HG02588 (cell line): ENCODE measurements around the gene RGS7.
"Not testable (repeated sequence)": the region's sequence is repeated elsewhere in the genome, so short reads cannot be mapped to it uniquely, and the experiment has no call there.

ENCODE experiments used
- ATAC-seq: cut with Tn5 transposase; IDR thresholded peaks from one replicate; pipeline ENCODE4 v1.9.1; 2021; ENCODE audit warnings: mild to moderate bottlenecking, moderate library complexity; ENCODE audit not compliant: unreplicated experiment

The RGS7 gene

DNA sequence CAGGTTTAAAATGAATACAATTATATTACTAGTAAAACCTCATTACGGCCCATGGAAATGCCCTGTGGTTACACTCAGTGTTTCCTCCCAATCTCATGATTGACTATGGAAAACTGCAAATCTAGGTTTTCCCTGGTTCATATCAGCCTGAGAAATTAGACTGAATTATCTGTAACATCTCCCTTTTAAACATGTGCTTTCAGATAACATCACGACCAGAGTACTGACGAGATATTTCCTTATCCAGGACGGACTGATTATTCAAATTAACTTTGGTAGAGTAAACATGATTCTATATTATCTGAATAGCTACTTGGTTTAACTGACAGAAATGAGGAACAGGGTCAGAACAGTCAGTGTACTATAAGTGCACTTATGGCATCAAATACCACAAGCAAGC is 82.3 kb downstream of the RGS7 start:
- no peak for ATAC-seq

GRCh38 chr1:241272828-241273227 is 84.2 kb downstream of the RGS7 start:
- ATAC-seq: no peak

GRCh38 chr1:241271427-241271826 is 85.6 kb downstream of the RGS7 start:
- no peak for ATAC-seq

- ATAC-seq: no peak
Observed at GRCh38 chr1:241270016-241270415, 87.0 kb downstream of the RGS7 start.

DNA sequence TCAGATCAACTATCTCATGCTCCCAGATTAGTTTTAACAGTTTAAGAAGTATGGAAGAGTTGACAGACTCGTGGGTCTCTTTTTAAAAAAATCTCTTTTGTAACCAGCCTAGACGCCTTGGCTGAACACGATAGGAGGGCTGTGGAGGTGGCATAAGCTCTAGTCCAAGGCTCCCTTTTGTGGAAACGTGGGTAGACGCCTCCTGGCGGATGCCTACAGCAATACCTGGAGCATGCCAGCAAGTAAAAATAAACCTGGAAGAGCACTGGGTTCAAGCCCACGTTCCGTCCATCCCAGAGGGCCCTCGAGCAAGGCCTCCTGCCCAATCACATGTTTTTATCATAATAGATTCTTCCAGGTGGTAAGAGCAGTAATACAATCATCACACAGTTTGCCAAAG is 87.9 kb downstream of the RGS7 start:
- no peak for ATAC-seq

- ATAC-seq: no peak
Observed at GRCh38 chr1:241266121-241266520, 90.9 kb downstream of the RGS7 start.

GRCh38 chr1:241265428-241265827 is 91.6 kb downstream of the RGS7 start:
- no peak for ATAC-seq

- ATAC-seq: no peak
Observed at GRCh38 chr1:241263346-241263745, 93.7 kb downstream of the RGS7 start.

GRCh38 chr1:241253471-241253870 is 103.5 kb downstream of the RGS7 start:
- ATAC-seq: no peak

DNA sequence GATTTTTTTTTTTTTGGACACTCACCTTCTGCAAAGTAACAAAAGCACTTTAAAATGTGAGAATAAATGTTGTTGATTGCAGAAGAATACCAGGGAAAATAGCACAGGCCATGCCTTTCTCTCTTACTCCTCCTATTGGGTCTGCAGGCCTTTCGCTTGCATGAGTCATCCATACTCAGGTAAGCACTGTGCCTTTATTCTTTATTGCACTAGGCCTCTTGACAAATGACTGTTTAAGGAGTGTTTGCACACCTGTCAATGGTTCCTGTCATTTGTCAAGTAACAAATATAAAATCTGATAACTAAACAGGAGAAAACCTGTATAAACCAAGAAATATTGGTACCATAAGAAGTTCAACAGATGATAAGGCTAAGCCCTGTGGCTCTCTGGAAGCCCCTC is 106.5 kb downstream of the RGS7 start:
- no peak for ATAC-seq

DNA sequence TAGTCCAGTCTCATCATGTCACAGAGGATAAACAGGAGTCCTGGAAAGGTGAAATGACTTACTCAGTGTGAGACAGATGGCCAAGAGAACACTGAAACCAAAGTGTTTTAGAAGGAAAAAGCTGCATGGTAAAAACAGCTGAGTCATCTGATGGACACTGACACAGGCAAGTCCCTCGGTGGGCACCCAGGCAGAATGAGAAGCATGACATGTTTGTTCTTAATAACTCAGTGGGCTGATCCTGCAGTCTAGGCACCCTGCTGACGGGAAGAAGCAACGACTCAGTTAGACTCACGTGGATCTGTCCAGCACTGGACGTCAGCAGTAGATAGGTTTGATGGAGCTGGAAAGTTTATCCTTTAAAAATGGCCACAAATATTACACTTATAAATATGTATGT is 116.9 kb downstream of the RGS7 start:
- no peak for ATAC-seq

DNA sequence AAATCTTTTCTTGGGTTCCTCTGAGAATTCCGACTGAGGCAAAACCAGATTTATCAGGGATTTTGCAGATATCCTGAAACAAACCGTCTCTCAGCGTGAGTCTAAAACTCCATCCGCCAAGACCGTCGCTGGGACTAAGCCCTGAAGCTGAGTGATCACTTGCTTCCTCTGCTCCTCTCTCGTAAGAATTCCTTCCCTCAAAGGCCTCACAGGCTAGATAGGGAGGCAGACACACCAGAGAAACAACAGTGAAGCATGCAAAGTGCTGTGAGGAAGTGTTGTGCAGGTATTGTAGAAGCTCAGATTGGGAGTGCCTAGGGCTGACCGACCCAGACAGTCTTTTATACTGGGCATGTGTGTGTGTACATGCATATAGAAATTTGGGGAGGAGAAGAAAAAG is 119.1 kb downstream of the RGS7 start:
- no peak for ATAC-seq

- no peak for ATAC-seq
Observed at GRCh38 chr1:241235256-241235897, 121.6 kb downstream of the RGS7 start.

GRCh38 chr1:241229711-241230110 is 127.3 kb downstream of the RGS7 start:
- no peak for ATAC-seq

GRCh38 chr1:241229216-241229615 is 127.8 kb downstream of the RGS7 start:
- ATAC-seq: no peak

DNA sequence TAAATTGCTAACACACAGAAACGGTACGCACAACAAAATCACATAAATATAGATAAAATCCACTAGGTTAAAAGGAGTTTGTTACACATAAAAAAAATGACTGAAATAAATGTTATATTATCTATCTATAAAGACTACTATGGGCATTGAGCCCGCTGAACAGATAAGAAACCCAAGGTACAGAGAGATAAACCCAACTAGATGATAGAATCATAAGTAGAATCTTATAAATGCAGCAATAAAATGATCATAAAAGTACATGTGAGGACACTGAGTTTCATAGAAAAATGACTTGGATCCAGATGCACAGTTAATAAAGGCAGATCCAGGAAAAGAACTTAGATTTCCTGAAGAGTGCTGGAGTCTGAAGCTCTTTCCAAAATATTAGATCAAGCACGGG is 128.7 kb downstream of the RGS7 start:
- no peak for ATAC-seq

DNA sequence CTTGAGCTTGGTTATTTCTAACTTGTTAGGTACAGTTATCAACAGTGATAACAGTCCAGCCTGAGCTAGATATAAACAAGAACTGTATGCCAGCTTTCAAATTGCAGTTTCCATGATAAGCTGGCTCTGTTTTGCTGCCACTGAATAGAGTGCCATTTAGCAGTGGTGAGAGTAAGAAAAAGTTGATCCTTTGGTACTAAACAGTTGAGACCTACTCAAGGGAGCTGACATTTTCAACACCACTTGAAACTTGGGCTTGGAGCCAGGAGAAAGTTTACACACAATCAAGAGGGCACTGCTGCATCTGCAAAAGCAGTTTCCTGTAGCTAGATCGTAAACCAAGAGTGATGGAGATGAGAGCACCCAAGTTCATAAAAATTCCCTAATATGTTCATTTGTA is 131.3 kb downstream of the RGS7 start:
- ATAC-seq: no peak

DNA sequence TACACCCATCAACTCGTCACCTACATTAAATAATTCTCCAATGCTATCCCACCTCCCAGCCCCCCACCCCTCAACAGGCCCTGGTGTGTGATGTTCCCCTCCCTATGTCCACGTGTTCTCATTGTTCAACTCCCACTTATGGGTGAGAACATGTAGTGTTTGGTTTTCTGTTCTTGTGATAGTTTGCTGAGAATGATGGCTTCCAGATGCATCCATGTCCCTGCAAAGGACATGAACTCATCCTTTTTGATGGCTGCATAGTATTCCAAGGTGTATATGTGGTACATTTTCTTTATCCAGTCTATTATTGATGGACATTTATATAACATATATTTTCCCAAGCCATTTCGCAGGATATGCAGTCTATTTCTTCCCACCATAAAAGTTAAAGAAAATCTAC is 132.8 kb downstream of the RGS7 start:
- ATAC-seq: not testable (repeated sequence)

DNA sequence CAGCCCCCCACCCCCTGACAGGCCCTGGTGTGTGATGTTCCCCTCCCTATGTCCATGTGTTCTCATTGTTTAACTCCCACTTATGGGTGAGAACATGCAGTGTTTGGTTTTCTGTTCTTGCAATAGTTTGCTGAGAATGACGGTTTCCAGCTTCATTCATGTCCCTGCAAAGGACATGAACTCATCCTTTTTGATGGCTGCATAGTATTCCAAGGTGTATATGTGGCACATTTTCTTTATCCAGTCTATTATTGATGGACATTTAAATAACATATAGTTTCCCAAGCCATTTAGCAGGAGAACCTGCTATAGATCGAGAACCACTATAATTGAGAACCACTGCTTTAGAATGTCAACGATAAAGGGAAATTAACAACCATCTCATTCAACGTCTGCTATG is 134.2 kb downstream of the RGS7 start:
- ATAC-seq: not testable (repeated sequence)

DNA sequence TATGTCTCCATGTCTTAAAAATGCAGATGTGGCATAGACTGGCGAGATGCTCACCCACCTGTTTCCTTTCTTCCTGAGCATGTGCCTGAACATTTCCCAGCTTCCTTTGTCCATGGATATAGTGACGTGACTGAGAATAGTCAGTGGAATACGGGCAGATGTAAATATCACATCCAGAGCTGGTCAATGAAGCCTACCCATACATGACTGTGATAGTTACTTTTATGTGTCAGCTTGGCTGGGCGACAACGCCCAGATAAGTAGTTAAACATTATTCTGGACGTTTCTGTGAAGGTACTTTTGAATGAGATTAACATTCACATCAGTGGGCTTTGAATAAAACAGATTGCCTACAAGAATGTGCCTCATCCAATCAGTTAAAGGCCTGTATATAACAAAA is 135.7 kb downstream of the RGS7 start:
- no peak for ATAC-seq

DNA sequence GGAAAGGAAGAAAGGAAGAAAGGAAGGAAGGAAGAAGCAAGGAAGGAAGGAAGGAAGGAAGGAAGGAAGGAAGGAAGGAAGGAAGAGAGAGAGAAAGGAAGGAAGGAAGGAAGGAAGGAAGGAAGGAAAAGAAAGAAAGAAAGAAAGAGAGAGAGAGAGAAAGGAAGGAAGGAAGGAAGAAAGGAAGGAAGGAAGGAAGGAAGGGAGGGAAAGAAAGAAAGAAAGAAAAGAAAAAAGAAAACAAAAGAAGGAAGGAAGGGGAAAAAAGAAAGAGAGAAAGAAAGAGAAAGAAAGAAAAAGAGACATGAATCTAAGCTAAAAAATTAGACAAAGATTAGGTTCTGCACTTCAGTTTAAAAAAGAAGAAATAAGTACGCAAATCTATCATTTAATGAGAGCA is 136.1 kb downstream of the RGS7 start:
- not testable (repeated sequence) for ATAC-seq

DNA sequence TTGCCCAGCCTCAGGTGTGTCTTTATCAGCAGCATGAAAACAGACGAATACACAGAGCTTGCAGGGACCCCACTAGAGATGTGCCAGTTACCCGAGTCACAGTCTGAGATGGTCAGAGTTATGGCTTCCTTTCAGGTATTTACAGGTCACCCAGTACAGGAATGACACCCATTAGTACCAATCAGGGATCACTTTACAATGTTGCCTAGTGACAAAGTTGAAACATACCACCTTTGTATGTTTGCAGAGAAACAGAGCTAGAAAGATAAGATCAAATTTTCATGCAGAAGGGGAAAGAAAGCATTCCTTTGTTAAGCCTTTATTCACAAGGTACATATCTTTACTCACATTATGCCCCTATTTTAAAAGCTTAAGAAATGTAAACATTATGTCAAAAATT is 137.6 kb downstream of the RGS7 start:
- ATAC-seq: no peak

GRCh38 chr1:241217516-241217915 is 139.5 kb downstream of the RGS7 start:
- no peak for ATAC-seq
